ENCODE results near the gene PDE8A. TPM values are rescaled to one million over a fixed set of nuclear protein-coding genes. Genes with fewer than 3 reads are reported as not detected.

Gene PDE8A
- total and polyA plus RNA-seq, 2 donors (not counting 1 experiment from before 2014, with no cell fraction given), result 17.7 to 26.3 TPM

GRCh38 chr15:84982301-84982920, 755 bp downstream of the PDE8A start:
- Histone ChIP-seq H3K27me3 (ENCODE audit: control insufficient read depth, insufficient read depth, low read length) (no peaks in the 10 kb centered on the region), H4K20me1 (ENCODE audit: control insufficient read depth, extremely low read depth, insufficient read depth, low read length) (no peaks in the 10 kb centered on the region), H3K9me3 (ENCODE audit: control insufficient read depth, insufficient read depth, low read depth, low read length) (no peaks in the 10 kb centered on the region), H3K36me3 (ENCODE audit: control insufficient read depth, insufficient read depth, low read length) (no peaks in the 10 kb centered on the region), H3K4me1 (ENCODE audit: control insufficient read depth, extremely low read depth, insufficient read depth, low read length) (peaks cover 7% of the 10 kb centered on the region), H2AFZ (ENCODE audit: low read length) (peak overlapping the region; percentile 59), H3K9ac (ENCODE audit: insufficient read depth, low read length) (peak overlapping the region; percentile 90), H3K4me3 (replicated peaks in 1 of 4; ENCODE audit: control extremely low read depth in 1 of 4, insufficient read depth in 1 of 4, low read depth in 3 of 4, low read length in 4 of 4) (peak overlapping the region; percentile 69 to 91 (median 72)), H3K79me2 (ENCODE audit: control insufficient read depth, insufficient read depth, low read length) (peaks cover 12% of the 10 kb centered on the region), H3K4me2 (ENCODE audit: extremely low read depth, insufficient read depth, low read length) (peak overlapping the region; percentile 97), H3K27ac (ENCODE audit: insufficient read depth, low read length) (peak overlapping the region; percentile 81)
- DNase-seq (ENCODE audit: low read depth in 2 of 2), result peak; percentile 24 to 31
- no peak for TF ChIP-seq CTCF (conservative IDR thresholded peaks at IDR 0.05 in 1 of 2, IDR thresholded peaks at IDR 0.05 in 1 of 2; ENCODE audit: low read depth in 1 of 2, low read length in 2 of 2)
- no peak for TF ChIP-seq EZH2 (IDR thresholded peaks at IDR 0.05; ENCODE audit: low read length, missing control alignments)

- peak overlapping the region; percentile 69 to 91 (median 72) for H3K4me3 ChIP-seq (replicated peaks in 1 of 4; ENCODE audit: control extremely low read depth in 1 of 4, insufficient read depth in 1 of 4, low read depth in 3 of 4, low read length in 4 of 4)
- H3K9ac ChIP-seq (ENCODE audit: insufficient read depth, low read length), result no peak overlapping the region
These were observed 1.6 kb downstream of the PDE8A start for GRCh38 chr15:84983294-84983693.

GRCh38 chr15:84983711-84984110, 2.1 kb downstream of the PDE8A start:
- no peaks in the 10 kb centered on the region for H3K36me3 ChIP-seq (ENCODE audit: control insufficient read depth, insufficient read depth, low read length)
- H2AFZ ChIP-seq (ENCODE audit: low read length), result no peak overlapping the region
- H3K4me2 ChIP-seq (ENCODE audit: extremely low read depth, insufficient read depth, low read length), result peak overlapping the region; percentile 97
- DNase-seq (ENCODE audit: low read depth in 2 of 2), result no peak
- H3K79me2 ChIP-seq (ENCODE audit: control insufficient read depth, insufficient read depth, low read length), result peaks cover 12% of the 10 kb centered on the region
- H4K20me1 ChIP-seq (ENCODE audit: control insufficient read depth, extremely low read depth, insufficient read depth, low read length), result no peaks in the 10 kb centered on the region
- no peak overlapping the region for H3K9ac ChIP-seq (ENCODE audit: insufficient read depth, low read length)
- no peaks in the 10 kb centered on the region for H3K9me3 ChIP-seq (ENCODE audit: control insufficient read depth, insufficient read depth, low read depth, low read length)
- H3K27ac ChIP-seq (ENCODE audit: insufficient read depth, low read length), result no peak overlapping the region
- H3K4me3 ChIP-seq (replicated peaks in 1 of 4; ENCODE audit: control extremely low read depth in 1 of 4, insufficient read depth in 1 of 4, low read depth in 3 of 4, low read length in 4 of 4), result peak overlapping the region in 2 of 4 experiments; percentile 69 to 91
- H3K27me3 ChIP-seq (ENCODE audit: control insufficient read depth, insufficient read depth, low read length), result no peaks in the 10 kb centered on the region
- peaks cover 7% of the 10 kb centered on the region for H3K4me1 ChIP-seq (ENCODE audit: control insufficient read depth, extremely low read depth, insufficient read depth, low read length)
- no peak for TF ChIP-seq EZH2 (IDR thresholded peaks at IDR 0.05; ENCODE audit: low read length, missing control alignments)
- TF ChIP-seq CTCF (conservative IDR thresholded peaks at IDR 0.05 in 1 of 2, IDR thresholded peaks at IDR 0.05 in 1 of 2; ENCODE audit: low read depth in 1 of 2, low read length in 2 of 2), result no peak

More at GRCh38 chr15:84983294-84983693, 1.6 kb downstream of the PDE8A start:
- no peak for DNase-seq (ENCODE audit: low read depth in 2 of 2)
- Histone ChIP-seq H3K36me3 (ENCODE audit: control insufficient read depth, insufficient read depth, low read length) (no peaks in the 10 kb centered on the region), H3K4me1 (ENCODE audit: control insufficient read depth, extremely low read depth, insufficient read depth, low read length) (peaks cover 7% of the 10 kb centered on the region), H2AFZ (ENCODE audit: low read length) (no peak overlapping the region), H3K27ac (ENCODE audit: insufficient read depth, low read length) (no peak overlapping the region), H3K9me3 (ENCODE audit: control insufficient read depth, insufficient read depth, low read depth, low read length) (no peaks in the 10 kb centered on the region), H4K20me1 (ENCODE audit: control insufficient read depth, extremely low read depth, insufficient read depth, low read length) (no peaks in the 10 kb centered on the region), H3K4me2 (ENCODE audit: extremely low read depth, insufficient read depth, low read length) (peak overlapping the region; percentile 97), H3K79me2 (ENCODE audit: control insufficient read depth, insufficient read depth, low read length) (peaks cover 12% of the 10 kb centered on the region), H3K27me3 (ENCODE audit: control insufficient read depth, insufficient read depth, low read length) (no peaks in the 10 kb centered on the region)
- TF ChIP-seq CTCF (conservative IDR thresholded peaks at IDR 0.05 in 1 of 2, IDR thresholded peaks at IDR 0.05 in 1 of 2; ENCODE audit: low read depth in 1 of 2, low read length in 2 of 2) (no peak), EZH2 (IDR thresholded peaks at IDR 0.05; ENCODE audit: low read length, missing control alignments) (no peak)
